SKM-1 treated with dmso at 0.1 percent for 144 hours (cell line): ENCODE data around the gene GBX2.

ENCODE experiments used
- DNase-seq: peaks from one replicate; lab custom pipeline; 2025; ENCODE audit not compliant: unreplicated experiment; lab: John Stamatoyannopoulos, UW

The GBX2 gene

GRCh38 chr2:236184701-236185100 lies 16.5 kb upstream of the GBX2 start:
- no peak for DNase-seq

GRCh38 chr2:236180831-236181453 lies 12.8 kb upstream of the GBX2 start:
- DNase-seq, result peak; percentile 55

- no peak for DNase-seq
Measured at GRCh38 chr2:236180076-236180816, 12.1 kb upstream of the GBX2 start.

GRCh38 chr2:236179236-236180075 lies 11.3 kb upstream of the GBX2 start:
- DNase-seq, result no peak

- DNase-seq, result no peak
Measured at GRCh38 chr2:236178890-236179235, 10.7 kb upstream of the GBX2 start.

- peak; percentile 60 for DNase-seq
Measured at GRCh38 chr2:236177967-236178889, 10.0 kb upstream of the GBX2 start.

GRCh38 chr2:236177604-236177966 lies 9.4 kb upstream of the GBX2 start:
- peak; percentile 51 for DNase-seq

- no peak for DNase-seq
Measured at GRCh38 chr2:236176951-236177350, 8.8 kb upstream of the GBX2 start.

- peak; percentile 24 for DNase-seq
Measured at GRCh38 chr2:236176417-236176816, 8.2 kb upstream of the GBX2 start.

GRCh38 chr2:236175548-236176150 lies 7.5 kb upstream of the GBX2 start:
- DNase-seq, result no peak

GRCh38 chr2:236173729-236174607 lies 5.8 kb upstream of the GBX2 start:
- DNase-seq, result no peak

- DNase-seq, result no peak
Measured at GRCh38 chr2:236173036-236173728, 5.0 kb upstream of the GBX2 start.

GRCh38 chr2:236172255-236173035 lies 4.3 kb upstream of the GBX2 start:
- no peak for DNase-seq

GRCh38 chr2:236171680-236172254 lies 3.6 kb upstream of the GBX2 start:
- no peak for DNase-seq

GRCh38 chr2:236171181-236171679 lies 3.0 kb upstream of the GBX2 start:
- DNase-seq, result no peak

GRCh38 chr2:236170590-236171165 lies 2.5 kb upstream of the GBX2 start:
- no peak for DNase-seq
